HT1080 (cell line): Measurements from ENCODE around the gene MIPEP. TPM values are rescaled to one million over a fixed set of nuclear protein-coding genes. Genes with fewer than 3 reads are reported as not detected.

ENCODE experiments used
- DNase-seq: peaks from one replicate; pipeline ENCODE4 v3.0.0-alpha.2; 2015; ENCODE audit warnings: low read depth
- total RNA-seq: library from RNA; depleted of rRNA; stranded (reverse); fragments of >200 nt; shearing (Covaris generic); gene quantifications from 2 replicates; pipeline ENCODE4 v1.2.3, GENCODE V29; 2014

MIPEP gene
- total RNA-seq, 1 experiment from 2014 or later = 16.0 TPM

DNA sequence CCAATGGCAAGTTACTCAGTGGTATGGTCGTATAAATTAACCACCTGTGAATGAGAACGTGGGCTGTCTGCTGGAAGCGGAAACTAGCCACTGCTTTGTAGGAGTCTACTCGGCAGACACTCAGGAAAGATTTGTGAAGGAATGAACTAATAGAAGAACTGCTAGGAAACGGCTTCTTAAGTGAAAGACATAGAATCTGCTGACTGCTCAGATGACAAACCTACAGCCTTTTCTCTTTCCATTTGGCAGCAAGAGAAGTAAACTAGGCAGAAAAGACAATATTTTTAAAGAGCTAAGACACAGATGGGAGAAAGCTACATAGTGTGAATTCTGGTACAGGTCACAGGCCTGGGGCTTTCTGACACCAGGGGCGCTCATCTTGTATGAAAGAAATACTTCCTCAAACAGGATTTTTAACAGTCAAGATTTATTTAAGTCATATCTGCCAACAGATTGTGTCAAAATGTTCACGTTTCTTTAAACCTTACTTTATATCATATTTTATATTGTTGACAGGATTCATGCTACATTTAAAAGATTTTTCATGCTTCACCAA lies 78.4 kb downstream of the MIPEP start:
- no peak for DNase-seq

DNA sequence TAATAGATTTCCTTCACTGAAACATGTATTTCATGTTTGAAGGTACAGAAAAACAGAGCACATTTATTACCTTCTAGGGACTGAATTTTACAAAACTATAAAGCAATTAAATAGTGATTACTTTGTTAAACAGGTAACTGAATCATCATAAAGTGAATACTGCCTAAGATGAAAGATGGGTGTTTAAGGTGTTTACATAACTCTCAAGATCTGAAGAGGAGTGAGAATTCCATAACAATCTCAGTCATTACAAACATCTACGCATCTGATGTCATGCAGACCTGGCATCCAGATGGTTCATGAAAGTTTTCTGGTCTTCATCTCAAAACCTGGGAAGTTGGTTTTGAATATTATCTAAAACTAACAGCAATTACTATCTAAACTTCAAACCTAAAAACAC lies 80.4 kb downstream of the MIPEP start:
- DNase-seq = no peak

DNA sequence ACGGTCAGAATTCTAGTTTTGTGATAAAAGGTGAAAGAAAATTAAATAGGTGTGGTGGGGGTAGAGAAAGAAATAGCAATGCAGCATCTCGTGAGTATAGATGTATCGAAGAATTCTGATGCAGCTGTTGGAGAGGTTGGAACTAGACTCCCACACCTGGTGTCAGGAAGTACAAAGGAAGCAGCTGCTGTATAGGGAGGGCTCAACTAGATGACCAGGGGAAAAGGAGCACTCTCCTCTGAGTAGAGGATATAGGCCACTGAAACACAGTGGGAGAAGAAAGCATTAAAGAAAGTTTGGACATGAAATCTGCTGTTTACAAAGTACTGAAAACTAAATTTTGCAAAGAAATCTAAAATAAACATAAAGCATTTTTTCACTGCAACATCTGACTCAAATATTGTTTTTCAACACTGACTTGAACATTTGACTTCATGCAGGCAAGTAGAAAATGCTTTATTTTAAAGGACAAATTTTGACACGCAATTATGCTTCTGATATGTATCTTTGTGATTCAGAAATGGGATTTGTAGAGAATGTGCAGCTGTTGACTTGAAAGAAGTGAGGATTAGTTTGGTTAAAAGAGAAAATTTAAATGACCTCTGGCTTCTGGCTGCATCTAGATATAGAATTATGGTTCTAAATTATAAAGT lies 82.2 kb downstream of the MIPEP start:
- no peak for DNase-seq

DNA sequence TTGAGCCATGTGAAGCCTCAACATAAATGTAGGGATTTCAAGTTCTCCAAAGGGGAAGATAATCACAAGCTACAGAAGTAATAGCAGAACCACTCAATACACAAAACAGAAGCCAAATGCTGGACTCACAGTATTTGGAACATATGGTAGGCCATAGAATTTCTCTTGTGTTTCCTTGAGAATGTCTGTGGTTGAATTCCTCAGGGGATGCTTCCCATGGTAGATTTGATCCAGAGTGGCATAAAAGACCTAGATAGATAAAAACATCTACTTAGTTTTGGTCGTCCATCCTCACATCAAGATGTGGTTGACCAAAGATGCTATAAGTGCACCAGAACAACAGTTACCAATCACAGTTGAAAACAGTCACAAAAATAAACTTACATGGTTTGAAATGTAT lies 83.4 kb downstream of the MIPEP start:
- no peak for DNase-seq

DNA sequence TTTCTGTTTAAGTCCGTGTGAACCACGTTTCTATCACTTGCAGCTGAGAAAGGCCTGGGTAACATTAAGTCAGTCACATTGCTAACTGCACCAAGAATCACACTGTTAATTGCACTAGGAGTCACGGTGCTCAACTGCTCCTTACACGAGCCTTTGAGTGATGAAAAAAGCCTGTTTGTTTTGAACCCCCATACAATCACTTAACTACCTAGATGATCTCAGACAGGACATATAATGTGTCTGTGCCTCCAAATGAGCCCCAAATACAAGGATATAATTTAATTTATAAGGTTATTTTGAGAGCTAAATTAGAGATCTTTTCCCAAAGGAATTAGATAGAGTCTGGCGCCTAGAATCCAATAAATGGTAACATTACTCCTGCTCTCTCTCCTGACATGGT lies 84.1 kb downstream of the MIPEP start:
- no peak for DNase-seq

DNA sequence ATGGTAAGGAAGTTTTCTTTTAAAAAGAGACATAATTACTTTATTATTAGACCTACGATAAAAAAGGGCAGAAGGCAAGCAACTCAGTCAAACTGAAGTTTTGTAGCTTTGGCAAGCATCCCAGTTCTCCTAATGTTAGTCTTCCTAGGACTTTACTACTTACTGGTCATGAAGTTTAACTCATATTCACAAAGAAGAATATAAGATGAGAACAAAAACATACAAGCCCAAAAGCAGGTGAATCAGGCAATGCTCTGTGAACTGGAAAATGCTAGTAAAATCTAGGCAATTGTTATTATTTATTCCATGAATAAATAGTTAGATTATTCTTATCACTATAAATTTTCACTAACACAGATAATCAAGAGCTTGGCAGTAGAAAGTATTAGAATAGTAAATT lies 85.0 kb downstream of the MIPEP start:
- DNase-seq = no peak

DNA sequence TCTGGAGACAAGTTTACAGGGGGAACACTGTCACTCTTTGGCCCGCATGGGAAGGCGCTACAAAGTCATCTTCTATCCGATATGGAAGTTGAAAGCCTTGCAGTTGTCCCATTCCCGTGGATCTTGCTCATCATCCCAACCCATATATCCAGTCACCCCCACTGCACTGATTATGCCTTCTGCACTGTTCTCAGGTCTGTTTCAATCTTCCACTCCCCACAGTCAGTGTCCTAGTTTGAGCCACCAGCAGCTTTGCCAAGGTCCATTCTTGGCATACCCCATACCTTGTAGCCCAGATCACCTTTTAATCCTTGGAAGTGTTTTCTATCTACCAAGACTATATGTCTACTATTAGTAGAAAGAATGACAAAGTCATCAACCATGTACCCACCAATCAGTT lies 88.1 kb downstream of the MIPEP start:
- no peak for DNase-seq

DNA sequence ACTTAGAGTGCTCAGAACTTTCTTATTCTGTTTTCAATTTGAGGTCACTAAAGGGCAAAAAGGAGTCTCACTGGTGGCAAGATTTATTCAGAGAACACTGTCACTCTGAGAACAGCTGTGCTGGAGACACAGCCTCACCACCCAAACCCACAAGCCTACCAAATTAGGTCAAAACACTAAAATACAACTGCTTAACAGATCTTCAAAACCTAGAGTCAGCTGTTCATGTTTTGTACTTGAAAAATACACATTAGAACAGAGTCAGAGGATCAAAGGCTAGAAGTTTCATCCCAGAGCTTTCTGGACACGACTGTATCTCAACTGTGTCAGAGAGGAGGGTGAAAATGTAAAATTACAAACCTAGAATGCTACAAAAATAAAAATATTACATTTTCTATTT lies 89.3 kb downstream of the MIPEP start:
- no peak for DNase-seq

DNA sequence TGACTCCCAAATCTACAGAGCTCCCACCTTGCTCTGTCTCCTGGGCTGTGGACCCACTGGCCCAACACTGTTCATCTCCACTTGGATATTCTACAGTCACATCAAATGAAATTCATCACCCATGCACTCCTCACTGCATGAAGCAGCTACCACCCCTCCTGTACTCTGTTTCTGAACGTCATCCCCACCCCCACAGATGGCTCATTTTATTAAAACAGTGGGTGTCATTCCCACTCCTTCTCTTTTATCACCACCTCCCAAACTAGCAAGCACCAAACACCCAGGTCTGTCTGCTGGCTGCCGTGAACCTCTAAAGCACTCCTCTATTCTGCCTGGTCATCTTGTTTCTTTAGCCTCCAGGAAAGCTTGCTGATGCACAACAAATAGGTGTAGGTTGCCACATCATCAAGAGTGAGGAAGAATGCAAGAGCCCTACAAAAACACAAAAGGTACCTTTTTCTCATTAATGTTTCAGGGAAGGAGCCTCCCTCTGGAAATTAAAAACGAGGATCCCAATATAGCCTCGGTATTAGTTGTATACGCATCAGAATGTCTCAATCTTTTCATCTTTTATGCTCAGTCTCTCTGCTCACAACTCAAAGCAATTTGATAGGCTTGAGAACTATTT lies 91.8 kb downstream of the MIPEP start:
- no peak for DNase-seq

DNA sequence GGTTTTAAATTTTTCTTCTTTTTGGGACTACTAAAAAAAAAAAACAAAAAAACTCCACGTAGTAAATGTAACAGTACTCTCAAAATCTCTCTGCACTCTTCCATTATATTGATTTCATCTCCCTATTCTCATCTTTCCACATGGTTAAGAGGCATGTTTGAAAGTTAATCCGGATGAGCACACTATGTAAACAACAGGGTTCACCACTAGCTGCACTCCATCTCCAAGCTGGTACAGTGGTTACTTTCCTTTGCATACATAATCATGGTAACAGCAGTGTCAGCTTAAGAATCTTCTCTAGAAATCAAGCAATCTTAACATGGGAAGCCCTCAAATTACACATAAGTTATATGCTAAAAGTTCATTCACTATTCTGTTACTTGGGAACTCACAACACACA lies 92.6 kb downstream of the MIPEP start:
- DNase-seq = no peak

DNA sequence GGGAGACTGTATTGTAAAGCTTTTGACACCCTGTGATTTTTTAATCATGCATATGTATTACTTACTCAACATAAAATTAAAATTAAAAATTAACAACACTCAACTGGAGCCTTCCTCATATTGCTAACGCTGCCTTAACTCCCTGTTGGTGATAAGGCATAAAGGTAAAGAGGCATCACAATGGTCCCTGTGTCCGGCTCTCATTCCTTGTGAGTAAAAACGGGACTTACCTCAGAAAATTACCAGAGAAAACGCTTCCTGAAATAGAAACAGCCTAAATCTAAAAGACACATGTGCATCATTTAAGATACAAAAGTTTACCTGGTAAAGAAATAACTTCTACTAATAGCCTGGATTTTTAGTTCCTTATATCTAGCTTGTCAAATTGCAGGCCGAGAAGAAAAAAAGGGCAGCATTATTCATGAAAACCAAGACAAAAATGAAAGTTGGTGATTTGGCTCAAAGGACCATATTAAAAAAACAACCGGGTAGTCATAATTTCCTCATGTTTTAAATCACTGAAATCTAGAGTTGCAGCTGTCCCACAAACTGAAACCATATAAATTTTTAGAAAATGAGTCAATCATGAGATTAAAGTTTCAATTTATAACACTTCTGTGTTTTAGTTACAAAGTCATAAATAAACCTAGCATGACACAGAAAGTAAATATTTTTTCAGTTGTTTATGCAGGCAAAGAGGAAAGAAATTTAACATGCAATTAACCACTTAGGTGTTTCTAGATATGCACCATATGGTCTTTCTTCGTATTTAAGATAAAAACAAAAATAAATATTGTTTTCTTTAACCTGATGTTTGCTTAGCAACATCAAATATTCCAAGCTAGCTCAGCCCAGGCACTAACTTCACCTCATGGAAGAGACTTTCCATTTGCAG lies 94.7 kb downstream of the MIPEP start:
- DNase-seq = peak; percentile 48

DNA sequence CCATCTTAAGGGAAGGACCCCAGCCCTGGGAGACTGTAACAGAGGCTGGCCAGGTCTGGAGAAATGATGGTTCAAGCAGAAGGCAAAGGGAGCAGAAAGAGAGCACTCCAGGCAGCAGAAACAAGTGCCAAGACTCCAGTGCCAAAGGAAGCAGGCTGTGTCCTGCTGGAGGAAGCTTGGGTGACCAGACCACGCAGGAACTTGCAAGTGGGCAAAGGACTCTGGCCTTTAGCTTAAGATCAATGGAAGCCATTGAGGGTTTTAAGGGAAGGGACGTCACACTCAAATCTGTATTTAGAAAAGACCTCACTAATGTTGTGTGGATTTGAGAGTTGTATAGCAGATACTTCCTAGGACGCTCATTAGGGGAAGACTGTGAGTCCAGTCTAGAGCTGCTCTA lies 95.5 kb downstream of the MIPEP start:
- no peak for DNase-seq

DNA sequence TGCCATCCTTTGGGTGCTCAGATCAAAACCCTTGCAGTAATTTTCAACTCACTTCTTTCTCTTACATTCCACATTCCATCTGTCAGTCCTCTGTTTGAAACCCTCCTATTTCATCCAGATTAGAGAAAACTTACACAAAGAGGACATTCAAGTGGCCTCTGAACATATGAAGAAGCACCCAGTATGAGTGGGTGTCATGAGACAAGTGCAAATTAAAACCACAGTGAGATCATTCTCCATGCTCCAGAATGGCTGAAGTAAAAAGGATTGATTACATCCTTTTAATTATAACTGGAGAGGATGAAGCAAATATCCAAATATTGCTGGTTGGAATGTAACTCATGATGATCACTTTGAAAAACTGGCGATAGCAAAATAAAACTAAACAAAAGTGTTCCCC lies 96.5 kb downstream of the MIPEP start:
- DNase-seq = no peak

DNA sequence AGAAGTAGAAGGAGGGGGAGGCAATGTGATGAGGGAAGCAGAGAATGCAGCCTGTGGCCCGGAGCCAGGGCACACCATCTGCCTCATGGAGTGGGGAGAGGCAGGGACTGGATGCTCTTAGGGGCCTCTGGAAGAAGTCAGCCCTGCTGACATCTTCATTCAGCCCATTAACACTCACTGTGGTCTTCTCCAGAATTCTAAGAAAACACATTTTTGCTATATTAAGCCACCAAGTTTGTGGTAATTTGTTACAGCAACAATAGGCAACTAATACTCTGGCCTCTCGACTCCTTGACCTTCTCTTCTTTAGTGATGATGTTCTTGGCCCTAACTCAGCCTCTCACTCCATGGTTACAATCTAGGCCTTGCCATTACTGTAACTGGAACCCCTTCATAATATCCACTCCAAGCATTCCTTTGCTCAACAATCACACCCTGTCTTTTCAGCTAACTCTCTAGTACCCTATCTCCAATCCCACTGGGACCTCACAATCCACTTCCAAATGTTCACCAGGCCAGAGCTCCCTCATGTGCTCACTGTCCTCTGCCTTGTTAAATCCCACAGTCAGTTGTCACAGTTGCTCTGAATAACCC lies 98.5 kb downstream of the MIPEP start:
- DNase-seq = peak; percentile 30

DNA sequence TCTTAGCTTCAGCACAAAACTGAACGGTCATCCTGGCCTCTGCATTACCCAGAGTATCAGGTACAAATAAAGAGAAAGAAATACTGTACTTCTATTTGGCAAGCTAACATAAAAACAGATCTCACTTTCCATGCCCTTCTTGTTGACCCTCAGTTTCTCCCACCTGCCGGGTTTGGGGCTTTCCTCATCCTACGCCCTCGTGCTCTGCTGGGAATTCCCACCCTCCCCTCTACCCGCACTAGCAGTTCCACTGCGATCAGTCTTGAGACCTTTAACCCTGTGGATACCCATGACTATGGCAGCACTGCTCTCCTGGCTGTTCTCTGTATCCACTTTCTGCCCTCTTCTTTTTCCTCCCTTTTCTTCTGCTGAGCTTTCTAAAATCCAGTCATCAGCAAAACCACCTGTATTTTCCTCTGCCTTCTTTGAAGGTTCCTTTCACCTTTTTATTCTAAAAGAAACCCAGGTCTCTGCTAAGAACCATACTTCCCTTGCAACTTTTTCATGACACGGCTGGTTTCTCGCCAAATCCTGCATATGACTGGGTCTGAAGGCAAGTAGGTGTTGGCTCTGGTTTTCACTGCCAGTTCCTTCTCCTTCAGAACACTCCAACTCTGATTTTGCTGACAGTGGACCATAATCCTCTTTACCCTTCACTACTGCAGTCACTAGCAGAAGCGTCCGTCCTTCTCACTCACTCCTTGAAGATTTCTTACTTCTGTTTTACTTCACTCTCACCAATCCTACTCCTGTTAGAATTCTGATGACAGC lies 99.4 kb downstream of the MIPEP start:
- no peak for DNase-seq

DNA sequence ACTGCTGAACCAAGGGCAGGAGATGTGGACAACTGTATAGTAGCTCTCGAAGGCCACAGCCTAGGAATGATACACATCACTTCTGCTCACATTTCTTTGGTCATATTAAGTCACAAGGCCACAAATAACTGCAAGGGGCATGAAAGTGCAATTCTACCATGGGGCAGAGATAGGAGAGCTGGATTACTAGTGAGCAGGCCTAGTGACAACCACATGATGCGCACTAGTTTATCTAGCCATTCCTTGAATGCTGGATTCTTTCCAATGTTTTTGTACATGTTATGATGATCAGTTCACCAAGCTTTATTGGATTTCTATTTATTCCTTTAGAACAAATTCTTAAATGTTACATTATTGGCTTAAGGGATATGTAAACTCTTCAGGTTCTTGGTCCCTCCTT lies 100.7 kb downstream of the MIPEP start:
- no peak for DNase-seq

DNA sequence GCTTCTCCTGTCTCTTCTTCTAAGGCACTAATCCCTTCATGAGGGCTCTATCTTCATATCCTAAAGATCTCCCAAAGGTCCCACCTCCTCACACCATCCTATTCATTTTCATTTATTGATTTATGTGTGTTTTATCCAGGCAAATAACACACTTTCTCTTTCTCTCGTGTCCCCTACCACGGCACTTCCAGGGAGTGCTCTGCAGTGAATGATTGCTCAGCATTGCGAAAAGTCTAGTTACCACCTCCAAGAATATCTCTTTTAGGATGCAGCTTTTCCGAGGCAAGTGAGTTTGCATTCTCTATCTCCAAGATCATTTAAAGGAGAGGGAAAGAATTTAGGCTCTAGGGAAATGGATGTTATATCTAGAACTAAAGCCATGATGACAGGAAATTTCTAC lies 101.7 kb downstream of the MIPEP start:
- DNase-seq = no peak

DNA sequence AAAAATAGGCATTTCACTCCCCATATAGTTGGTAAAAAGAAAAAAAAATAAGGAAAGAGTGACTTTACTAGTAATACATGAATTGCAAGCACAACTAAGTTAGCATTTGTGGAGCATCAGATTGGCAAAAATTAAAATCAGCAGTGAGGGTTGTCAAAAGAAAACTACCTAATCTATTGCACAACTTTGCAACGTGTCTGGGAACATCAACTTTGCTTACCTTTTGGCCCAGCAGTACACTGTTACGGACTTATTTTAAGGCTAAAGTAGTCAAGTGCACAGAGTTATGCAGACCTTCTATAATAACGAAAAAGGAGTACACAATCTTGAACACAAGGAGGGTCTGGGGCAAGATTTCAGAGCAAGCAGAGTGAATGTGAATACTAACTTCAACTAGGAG lies 102.6 kb downstream of the MIPEP start:
- no peak for DNase-seq

DNA sequence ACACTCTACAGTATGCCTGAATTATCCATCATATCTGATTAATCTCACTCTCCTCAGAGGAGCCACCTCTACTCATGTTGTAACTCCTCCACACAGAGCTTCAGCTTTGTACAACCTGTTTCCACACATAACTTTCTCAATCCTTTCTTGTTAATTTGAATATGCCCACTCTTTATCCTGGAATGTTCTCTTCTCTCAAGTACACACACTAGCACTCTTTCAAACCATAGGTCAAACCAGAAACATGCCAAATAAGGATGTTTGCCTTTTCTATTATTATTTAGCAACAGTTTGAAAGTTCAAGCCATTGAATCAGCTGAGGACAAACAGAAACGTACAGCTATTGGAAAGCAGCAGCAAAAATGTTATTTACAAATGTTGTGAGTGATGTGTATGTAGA lies 110.3 kb downstream of the MIPEP start:
- DNase-seq = no peak

DNA sequence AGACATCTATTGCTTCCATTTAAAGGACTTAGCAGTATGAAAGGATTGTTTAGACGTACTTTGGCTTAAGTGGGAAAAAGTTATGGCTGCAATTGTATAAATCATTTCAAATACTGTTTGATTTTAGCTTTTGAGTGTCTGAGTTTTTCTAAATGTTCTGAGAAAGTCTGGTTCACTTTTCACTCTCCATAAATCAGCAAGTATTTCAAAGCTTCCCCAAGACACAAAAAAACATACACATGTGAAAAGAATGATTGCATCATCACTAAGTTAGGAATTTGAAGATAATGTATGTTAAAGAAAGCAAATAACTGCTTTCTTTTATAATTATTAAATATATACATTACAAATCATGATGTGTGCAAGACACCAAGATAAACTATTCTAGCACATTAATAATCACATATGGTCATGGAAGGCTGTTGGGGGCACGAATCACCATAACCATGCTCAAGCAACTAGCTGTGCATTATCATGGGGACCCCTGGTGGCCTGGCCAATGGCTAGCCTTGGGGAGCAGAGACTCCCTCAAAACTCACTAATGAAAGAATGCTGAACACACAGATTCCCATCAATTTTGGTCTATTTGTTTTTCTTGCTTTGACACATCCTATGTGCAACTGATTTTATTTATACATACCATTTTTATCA lies 111.1 kb downstream of the MIPEP start:
- no peak for DNase-seq

DNA sequence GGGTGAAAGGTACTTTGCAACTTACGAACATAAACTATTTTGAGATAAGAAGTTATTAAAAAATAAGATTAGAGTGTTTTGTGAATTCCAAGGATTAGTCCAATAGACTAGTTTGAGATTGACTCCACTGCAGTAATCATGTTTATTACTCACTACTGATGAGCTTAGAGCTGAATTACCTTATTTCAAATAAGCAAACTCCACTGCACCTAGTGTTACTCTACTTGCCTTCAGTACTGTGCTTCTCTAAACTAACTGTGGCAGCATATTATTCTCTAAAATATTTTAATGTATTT lies 111.7 kb downstream of the MIPEP start:
- no peak for DNase-seq
